ENCODE measurements around the gene LUZP2. TPM values are rescaled to one million over a fixed set of nuclear protein-coding genes. Genes with fewer than 3 reads are reported as not detected.

Gene LUZP2
- total and polyA plus RNA-seq, 2 of the 8 experiments (the other 6 are each of a cell fraction or from before 2014, with no cell fraction given) = 0.79 to 1.5 TPM

DNA sequence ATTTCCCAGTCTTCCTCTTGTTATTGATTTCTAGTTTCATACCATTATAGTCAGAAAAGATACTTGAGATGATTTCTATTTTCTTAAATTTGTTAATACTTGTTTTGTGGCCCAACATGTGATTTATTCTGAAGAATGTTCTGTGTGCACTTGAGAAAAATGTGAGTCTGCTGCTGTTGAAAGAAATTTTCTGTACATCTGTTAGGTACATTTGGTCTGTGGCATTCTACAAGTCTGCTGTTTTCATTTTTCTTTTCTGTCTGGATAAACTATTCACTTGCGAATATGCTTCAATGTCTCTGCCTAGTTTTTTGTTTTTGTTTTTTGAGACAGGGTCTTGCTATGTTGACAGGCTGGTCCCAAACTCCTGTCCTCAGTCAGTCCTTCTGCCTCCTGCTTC, 26.4 kb upstream of the LUZP2 start:
- Histone ChIP-seq H2BK20ac (ENCODE audit: low read length) (no peak overlapping the region), H3K56ac (replicated peaks; ENCODE audit: insufficient read length, low read depth, low read length) (no peak overlapping the region), H3K36me3 (ENCODE audit: control insufficient read depth in 2 of 4, insufficient read depth in 4 of 4, low read length in 3 of 4) (no peaks in the 10 kb centered on the region), H2BK12ac (ENCODE audit: low read depth, low read length) (no peak overlapping the region), H3K79me2 (ENCODE audit: control insufficient read depth in 1 of 2, insufficient read depth in 2 of 2, low read length in 2 of 2) (no peaks in the 10 kb centered on the region), H4K5ac (ENCODE audit: insufficient read length, low read depth, low read length) (no peak overlapping the region), H3K9ac (replicated peaks in 1 of 4; ENCODE audit: extremely low read depth in 1 of 4, low read depth in 3 of 4, low read length in 3 of 4) (no peak overlapping the region), H2AFZ (ENCODE audit: low read length) (no peak overlapping the region), H3K4me3 (ENCODE audit: extremely low read depth in 1 of 4, insufficient read depth in 2 of 4, low read depth in 3 of 4, low read length in 4 of 4) (no peak overlapping the region), H2BK5ac (ENCODE audit: low read depth, low read length) (no peak overlapping the region), H2BK15ac (ENCODE audit: low read length) (no peak overlapping the region), H3K27me3 (replicated peaks in 1 of 4; ENCODE audit: control insufficient read depth in 3 of 4, extremely low read depth in 1 of 4, insufficient read depth in 3 of 4, low read length in 3 of 4) (no peaks in the 10 kb centered on the region), H3K4me2 (ENCODE audit: insufficient read depth in 1 of 2, low read depth in 2 of 2, low read length in 2 of 2) (no peak overlapping the region), H3K14ac (ENCODE audit: insufficient read length) (no peak overlapping the region), H4K8ac (ENCODE audit: extremely low read depth, insufficient read depth, low read length) (no peak overlapping the region), H3K18ac (ENCODE audit: extremely low read depth, low read length) (no peak overlapping the region), H4K20me1 (replicated peaks in 1 of 2; ENCODE audit: control insufficient read depth in 1 of 2, insufficient read depth in 2 of 2, low read length in 2 of 2) (no peaks in the 10 kb centered on the region), H3K79me1 (ENCODE audit: low read depth, low read length) (no peaks in the 10 kb centered on the region), H4K91ac (replicated peaks; ENCODE audit: insufficient read length, low read length) (no peak overlapping the region), H3K9me3 (ENCODE audit: insufficient read depth in 2 of 2, low read depth in 1 of 2, low read length in 1 of 2) (peaks cover 3 to 6% of the 10 kb centered on the region in 2 experiments; a peak in 1 of 4 replicates), H2AK5ac (ENCODE audit: low read depth, low read length) (no peak overlapping the region), H3K4me1 (replicated peaks in 1 of 4; ENCODE audit: control insufficient read depth in 3 of 4, insufficient read depth in 4 of 4, low read length in 3 of 4) (no peaks in the 10 kb centered on the region), H2BK120ac (replicated peaks; ENCODE audit: low read depth, low read length) (no peak overlapping the region), H3K23ac (ENCODE audit: insufficient read length) (no peak overlapping the region), H3K23me2 (ENCODE audit: low read depth, low read length) (no peaks in the 10 kb centered on the region), H3K4ac (replicated peaks; ENCODE audit: insufficient read length, low read depth, low read length) (no peak overlapping the region), H3K27ac (ENCODE audit: low read depth, low read length) (no peak overlapping the region)
- DNase-seq (ENCODE audit: low read depth in 1 of 2, low spot score in 2 of 2) (no peak), FAIRE-seq (no peak)
- CTCF ChIA-PET (ENCODE audit: partially characterized antibody) = no interaction called here
- TF ChIP-seq RNF2 (IDR thresholded peaks at IDR 0.05; ENCODE audit: borderline replicate concordance, low read depth, low read length, missing control alignments, poor library complexity, severe bottlenecking) (no peak), SIN3A (conservative IDR thresholded peaks at IDR 0.05 in 1 of 2, IDR thresholded peaks at IDR 0.05 in 1 of 2; ENCODE audit: low read depth in 1 of 2, low read length in 2 of 2) (no peak), HDAC6 (IDR thresholded peaks at IDR 0.05; ENCODE audit: low read depth, low read length) (no peak), FOSL1 (IDR thresholded peaks at IDR 0.05; ENCODE audit: insufficient read depth, low read depth, low read length) (no peak), CTBP2 (IDR thresholded peaks at IDR 0.05; ENCODE audit: borderline replicate concordance, insufficient read depth, insufficient read length, low read length) (no peak), JUND (IDR thresholded peaks at IDR 0.05; ENCODE audit: low read length) (no peak), NRF1 (IDR thresholded peaks at IDR 0.05; ENCODE audit: low read depth, low read length) (no peak), BACH1 (IDR thresholded peaks at IDR 0.05; ENCODE audit: low read length) (no peak)
- TF ChIP-seq, protein P1, sequence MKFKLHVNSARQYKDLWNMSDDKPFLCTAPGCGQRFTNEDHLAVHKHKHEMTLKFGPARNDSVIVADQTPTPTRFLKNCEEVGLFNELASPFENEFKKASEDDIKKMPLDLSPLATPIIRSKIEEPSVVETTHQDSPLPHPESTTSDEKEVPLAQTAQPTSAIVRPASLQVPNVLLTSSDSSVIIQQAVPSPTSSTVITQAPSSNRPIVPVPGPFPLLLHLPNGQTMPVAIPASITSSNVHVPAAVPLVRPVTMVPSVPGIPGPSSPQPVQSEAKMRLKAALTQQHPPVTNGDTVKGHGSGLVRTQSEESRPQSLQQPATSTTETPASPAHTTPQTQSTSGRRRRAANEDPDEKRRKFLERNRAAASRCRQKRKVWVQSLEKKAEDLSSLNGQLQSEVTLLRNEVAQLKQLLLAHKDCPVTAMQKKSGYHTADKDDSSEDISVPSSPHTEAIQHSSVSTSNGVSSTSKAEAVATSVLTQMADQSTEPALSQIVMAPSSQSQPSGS (IDR thresholded peaks at IDR 0.05; ENCODE audit: low read length) = no peak
- 92% methylated on average over 1 of the region's 1 CpG; no CpG with 5 or more reads in 1 of the 2 experiments for WGBS, 2 experiments (ENCODE audit: extremely low coverage in 1 of 2, insufficient coverage in 1 of 2, insufficient read length in 1 of 2, insufficient replicate concordance in 2 of 2, low coverage in 1 of 2, low lambda C conversion rate in 2 of 2, missing lambda C conversion rate in 1 of 2)
- POLR2A ChIA-PET (ENCODE audit: partially characterized antibody) = no interaction called here

Data from H1 (cell line).